Activated T-cell treated with anti-CD3 and anti-CD28 coated beads, Interleukin-2, amount 50 U/mL, for 4 hours (primary cell): ENCODE measurements around the gene RAPGEF4. TPM values are rescaled to one million over a fixed set of nuclear protein-coding genes. Genes with fewer than 3 reads are reported as not detected.

ENCODE experiments used
- ATAC-seq, 2 donors: fragments of 200-7000 bp; cut with Tn5 transposase; one replicate each; pipeline ENCODE4 v1.10.0; 2021
- DNase-seq: peaks from one replicate; pipeline ENCODE4 v3.0.0-alpha.2; 2020
- H3K27me3 Mint-ChIP-seq: one replicate; pipeline ENCODE4 v1.8.0; 2021; ENCODE audit warnings: low read depth, mixed read lengths
- H3K36me3 Mint-ChIP-seq: one replicate; pipeline ENCODE4 v1.8.0; 2022; ENCODE audit warnings: mixed read lengths; ENCODE audit not compliant: insufficient read depth
- H3K4me1 Mint-ChIP-seq: one replicate; pipeline ENCODE4 v1.8.0; 2021; ENCODE audit warnings: low read depth, mixed read lengths
- H3K4me3 Mint-ChIP-seq: one replicate; pipeline ENCODE4 v1.8.0; 2021; ENCODE audit warnings: mild to moderate bottlenecking, moderate library complexity, mixed read lengths
- H3K9me3 Mint-ChIP-seq: one replicate; pipeline ENCODE4 v1.8.0; 2021; ENCODE audit warnings: mixed read lengths
- total RNA-seq, 3 donors: library from RNA; stranded (reverse); gene quantifications; one replicate each; pipeline ENCODE4 v1.2.1, GENCODE V29; 2021

The RAPGEF4 gene
- total RNA-seq, 3 donors from 2014 or later: 0.20 to 0.47 (median 0.33) TPM

- Mint-ChIP-seq H3K36me3 (no peaks in the 10 kb centered on the region), H3K4me1 (no peaks in the 10 kb centered on the region), H3K27me3 (peaks cover 18% of the 10 kb centered on the region), H3K9me3 (no peaks in the 10 kb centered on the region), H3K4me3 (no peak overlapping the region)
- ATAC-seq: no peak
- DNase-seq: no peak
These were observed 126.2 kb downstream of the RAPGEF4 start for GRCh38 chr2:172861656-172862476.

DNA sequence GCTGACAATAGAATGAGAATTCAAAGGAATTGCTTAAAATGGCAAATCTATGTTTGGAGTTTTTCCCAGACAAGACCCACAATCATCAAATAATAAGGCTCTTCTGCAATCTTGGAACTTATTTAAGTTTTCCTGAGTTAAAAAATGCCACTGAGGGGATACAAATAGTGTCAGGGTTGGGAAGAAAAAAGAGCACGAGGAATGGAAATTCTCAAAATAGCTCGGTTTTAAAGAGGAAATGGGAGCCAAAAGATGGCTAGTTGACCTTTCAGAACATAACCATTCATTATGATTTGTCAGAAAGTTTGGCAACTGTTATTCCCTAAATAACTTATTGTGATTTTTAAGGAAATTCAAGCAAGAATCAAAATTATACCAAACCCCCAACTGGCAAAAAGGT is 127.7 kb downstream of the RAPGEF4 start:
- DNase-seq (no peak), ATAC-seq (no peak)
- Mint-ChIP-seq H3K9me3 (no peaks in the 10 kb centered on the region), H3K36me3 (no peaks in the 10 kb centered on the region), H3K27me3 (peaks cover 12% of the 10 kb centered on the region), H3K4me3 (no peak overlapping the region), H3K4me1 (no peaks in the 10 kb centered on the region)

DNA sequence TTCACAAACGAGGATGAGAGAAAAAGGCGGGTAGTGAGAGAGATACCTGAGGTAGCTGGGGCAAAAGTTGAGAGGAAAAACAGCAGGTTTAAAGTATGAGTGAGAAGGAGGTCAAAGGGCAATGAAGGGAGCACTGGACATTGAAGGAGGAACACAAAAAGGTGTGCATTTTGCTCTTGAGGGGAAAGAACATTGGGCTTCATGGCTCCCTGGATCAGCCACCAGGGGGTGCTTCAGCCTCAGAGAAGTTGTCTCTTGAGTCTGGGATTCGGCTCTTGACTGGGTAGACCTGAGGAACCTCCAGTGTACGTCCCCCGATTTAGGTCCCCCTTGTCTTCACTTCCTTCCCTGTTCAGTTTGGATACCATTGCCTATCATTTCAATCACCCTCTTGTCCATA is 128.5 kb downstream of the RAPGEF4 start:
- H3K4me3 Mint-ChIP-seq: no peak overlapping the region
- ATAC-seq (no peak), DNase-seq (peak; percentile 7)
- H3K4me1 Mint-ChIP-seq: no peaks in the 10 kb centered on the region
- H3K9me3 Mint-ChIP-seq: no peaks in the 10 kb centered on the region
- no peaks in the 10 kb centered on the region for H3K36me3 Mint-ChIP-seq
- H3K27me3 Mint-ChIP-seq: peaks cover 12% of the 10 kb centered on the region

DNA sequence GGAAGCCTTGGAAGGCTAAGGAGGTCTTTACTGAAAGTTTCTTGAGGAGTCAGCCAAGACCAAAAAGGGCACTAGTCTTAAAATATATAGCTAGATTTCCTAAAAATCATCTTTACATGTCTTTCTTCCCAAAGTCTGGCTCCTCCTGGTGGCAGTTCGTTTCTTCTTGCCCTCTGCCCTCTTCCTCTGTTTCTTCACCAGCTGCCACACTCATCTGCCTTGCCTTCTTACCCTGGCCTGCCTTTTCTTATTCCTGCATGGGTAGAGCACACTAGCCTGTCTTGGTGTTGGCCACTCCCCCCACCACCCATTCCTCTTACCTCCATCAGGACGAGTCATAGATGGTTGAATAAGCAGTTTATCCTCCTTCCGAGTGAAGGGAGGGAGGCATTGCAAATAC is 129.8 kb downstream of the RAPGEF4 start:
- H3K9me3 Mint-ChIP-seq: no peaks in the 10 kb centered on the region
- H3K4me3 Mint-ChIP-seq: no peak overlapping the region
- no peak for ATAC-seq
- no peak for DNase-seq
- H3K4me1 Mint-ChIP-seq: no peaks in the 10 kb centered on the region
- peaks cover 9% of the 10 kb centered on the region for H3K27me3 Mint-ChIP-seq
- H3K36me3 Mint-ChIP-seq: no peaks in the 10 kb centered on the region

DNA sequence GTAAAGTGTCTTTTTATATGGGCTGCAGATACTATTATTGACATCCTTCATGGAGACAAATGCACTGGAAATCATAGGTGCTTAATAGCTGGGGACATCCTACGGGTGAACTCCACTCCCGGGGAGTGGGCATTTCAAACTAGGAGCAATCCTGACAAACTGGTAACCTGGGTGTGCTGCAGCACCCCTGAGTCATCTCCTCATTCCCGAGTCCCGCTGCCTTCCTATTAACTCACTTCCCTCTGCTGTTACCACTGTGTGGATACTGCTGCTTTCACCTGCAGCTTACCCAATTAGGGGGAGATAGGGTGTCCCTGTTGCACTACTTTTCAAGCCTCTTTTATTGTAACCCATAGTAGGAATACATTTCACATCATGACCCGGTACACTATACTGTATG is 134.2 kb downstream of the RAPGEF4 start:
- ATAC-seq (no peak), DNase-seq (no peak)
- Mint-ChIP-seq H3K4me1 (no peaks in the 10 kb centered on the region), H3K4me3 (no peak overlapping the region), H3K36me3 (no peaks in the 10 kb centered on the region), H3K27me3 (no peaks in the 10 kb centered on the region), H3K9me3 (no peaks in the 10 kb centered on the region)

DNA sequence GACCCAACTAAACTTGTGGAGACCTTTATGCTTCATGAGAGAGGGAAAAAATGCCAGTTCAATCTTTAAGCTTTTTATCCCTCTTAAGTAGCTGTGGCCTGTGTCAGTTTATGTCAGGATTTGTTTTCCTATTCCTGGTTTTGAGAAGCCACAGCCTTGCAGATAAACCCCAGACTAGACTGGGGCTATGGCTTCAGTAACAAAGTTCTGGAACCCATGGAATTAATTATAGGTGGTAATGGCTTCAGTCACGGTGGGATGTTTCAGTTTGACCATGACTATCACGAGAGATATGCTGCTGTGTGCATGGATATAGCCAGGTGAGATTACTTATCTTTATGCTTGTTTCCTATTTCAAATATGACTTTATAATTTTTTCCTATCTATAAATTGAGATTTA is 134.8 kb downstream of the RAPGEF4 start:
- DNase-seq: no peak
- H3K4me3 Mint-ChIP-seq: no peak overlapping the region
- no peaks in the 10 kb centered on the region for H3K9me3 Mint-ChIP-seq
- no peaks in the 10 kb centered on the region for H3K36me3 Mint-ChIP-seq
- ATAC-seq: no peak
- no peaks in the 10 kb centered on the region for H3K27me3 Mint-ChIP-seq
- H3K4me1 Mint-ChIP-seq: no peaks in the 10 kb centered on the region

- H3K4me1 Mint-ChIP-seq: no peaks in the 10 kb centered on the region
These were observed 142.2 kb downstream of the RAPGEF4 start for GRCh38 chr2:172877826-172878225.

GRCh38 chr2:172878260-172878659 is 142.6 kb downstream of the RAPGEF4 start:
- Mint-ChIP-seq H3K4me3 (no peak overlapping the region), H3K27me3 (peaks cover 26% of the 10 kb centered on the region), H3K4me1 (no peaks in the 10 kb centered on the region), H3K9me3 (no peaks in the 10 kb centered on the region), H3K36me3 (no peaks in the 10 kb centered on the region)
- DNase-seq: no peak
- ATAC-seq: no peak

More at GRCh38 chr2:172877826-172878225, 142.2 kb downstream of the RAPGEF4 start:
- no peak overlapping the region for H3K4me3 Mint-ChIP-seq
- no peaks in the 10 kb centered on the region for H3K9me3 Mint-ChIP-seq
- H3K36me3 Mint-ChIP-seq: no peaks in the 10 kb centered on the region
- peaks cover 26% of the 10 kb centered on the region for H3K27me3 Mint-ChIP-seq
- ATAC-seq: peak in 1 of 2 donors; percentile 43
- no peak for DNase-seq

DNA sequence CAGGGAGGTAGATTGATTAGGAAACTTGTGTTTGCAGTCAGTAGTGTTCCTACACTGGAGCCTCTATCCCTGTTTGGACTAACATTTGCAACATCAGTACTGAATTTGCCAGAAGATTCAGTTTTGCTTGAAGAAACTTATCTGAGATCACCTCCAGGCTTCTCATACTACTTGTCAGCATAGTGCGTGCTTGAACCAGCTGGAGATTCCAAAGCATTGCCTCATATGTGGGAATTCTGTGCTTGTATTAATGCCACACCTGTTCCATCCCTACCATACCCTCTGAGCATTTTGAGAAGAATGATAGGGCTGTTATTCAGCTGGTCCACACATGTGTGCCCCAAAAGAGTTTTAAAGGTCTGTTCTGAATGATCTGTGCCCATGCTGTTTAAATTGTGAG is 148.7 kb downstream of the RAPGEF4 start:
- DNase-seq: no peak
- Mint-ChIP-seq H3K4me1 (no peaks in the 10 kb centered on the region), H3K9me3 (no peaks in the 10 kb centered on the region), H3K4me3 (no peak overlapping the region), H3K27me3 (peaks cover 6% of the 10 kb centered on the region), H3K36me3 (no peaks in the 10 kb centered on the region)
- no peak for ATAC-seq

DNA sequence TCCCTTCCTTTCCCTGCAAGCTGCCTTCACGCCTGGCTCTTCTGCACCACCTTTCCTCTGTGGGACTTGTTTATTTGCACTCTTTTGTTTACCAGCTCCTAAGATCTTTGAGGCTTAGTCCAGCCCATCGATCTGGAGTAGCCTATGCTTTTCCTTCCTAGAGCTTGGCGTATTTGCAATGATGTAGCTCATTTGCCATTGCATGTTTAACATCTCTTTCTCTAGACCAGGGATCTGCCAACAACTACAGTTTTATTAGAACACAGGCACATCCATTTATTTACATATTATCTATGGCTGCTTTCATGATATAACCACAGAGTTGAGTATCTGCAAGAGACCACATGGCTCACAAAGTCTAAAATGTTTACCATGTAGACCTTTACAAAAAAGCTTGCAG is 150.4 kb downstream of the RAPGEF4 start:
- H3K4me1 Mint-ChIP-seq: peaks cover 2% of the 10 kb centered on the region
- DNase-seq (no peak), ATAC-seq (no peak)
- H3K4me3 Mint-ChIP-seq: no peak overlapping the region
- H3K27me3 Mint-ChIP-seq: peaks cover 8% of the 10 kb centered on the region
- no peaks in the 10 kb centered on the region for H3K9me3 Mint-ChIP-seq
- H3K36me3 Mint-ChIP-seq: no peaks in the 10 kb centered on the region

GRCh38 chr2:172887280-172887679 is 151.6 kb downstream of the RAPGEF4 start:
- Mint-ChIP-seq H3K4me1 (peaks cover 2% of the 10 kb centered on the region), H3K4me3 (no peak overlapping the region)
- no peak for ATAC-seq

GRCh38 chr2:172888714-172889669 is 153.3 kb downstream of the RAPGEF4 start:
- ATAC-seq (no peak), DNase-seq (no peak)
- no peaks in the 10 kb centered on the region for H3K9me3 Mint-ChIP-seq
- peaks cover 2% of the 10 kb centered on the region for H3K4me1 Mint-ChIP-seq
- no peak overlapping the region for H3K4me3 Mint-ChIP-seq
- no peaks in the 10 kb centered on the region for H3K36me3 Mint-ChIP-seq
- H3K27me3 Mint-ChIP-seq: peaks cover 12% of the 10 kb centered on the region

More at GRCh38 chr2:172887280-172887679, 151.6 kb downstream of the RAPGEF4 start:
- no peak for DNase-seq
- no peaks in the 10 kb centered on the region for H3K36me3 Mint-ChIP-seq
- H3K9me3 Mint-ChIP-seq: no peaks in the 10 kb centered on the region
- H3K27me3 Mint-ChIP-seq: peaks cover 8% of the 10 kb centered on the region

- Mint-ChIP-seq H3K9me3 (no peaks in the 10 kb centered on the region), H3K4me1 (peaks cover 2% of the 10 kb centered on the region), H3K4me3 (no peak overlapping the region), H3K27me3 (peaks cover 12% of the 10 kb centered on the region), H3K36me3 (no peaks in the 10 kb centered on the region)
- DNase-seq: no peak
- no peak for ATAC-seq
These were observed 154.3 kb downstream of the RAPGEF4 start for GRCh38 chr2:172889768-172890430.

GRCh38 chr2:172893111-172893510 is 157.5 kb downstream of the RAPGEF4 start:
- DNase-seq (no peak), ATAC-seq (no peak)
- H3K4me3 Mint-ChIP-seq: no peak overlapping the region
- no peaks in the 10 kb centered on the region for H3K36me3 Mint-ChIP-seq
- H3K9me3 Mint-ChIP-seq: no peaks in the 10 kb centered on the region
- H3K27me3 Mint-ChIP-seq: peaks cover 13% of the 10 kb centered on the region
- H3K4me1 Mint-ChIP-seq: peaks cover 2% of the 10 kb centered on the region
